H1 (cell line): ENCODE measurements around the gene STAC2. TPM values are rescaled to one million over a fixed set of nuclear protein-coding genes. Genes with fewer than 3 reads are reported as not detected.
A peak's percentile ranks its signal among the peaks of the same experiment; 100 is the strongest.

Source experiments
- BCL11A ChIP-seq, 2 experiments: IDR thresholded peaks; one replicate each; pipeline ENCODE4 v1.6.1; 2011; ENCODE audit warnings: low read depth in 2 of 2, low read length in 2 of 2, mild to moderate bottlenecking in 2 of 2
- CBX8 ChIP-seq: fragments of 300-800, 300-1000 bp; sonication (generic); IDR thresholded peaks from 2 replicates; pipeline ENCODE4 v1.7.1; 2016; ENCODE audit warnings: low read depth, low read length, borderline replicate concordance
- CHD2 ChIP-seq: IDR thresholded peaks from 2 replicates; pipeline ENCODE4 v1.6.1; 2012; ENCODE audit warnings: low read length, improper control_type of control experiment
- CREB1 ChIP-seq: IDR thresholded peaks from 2 replicates; pipeline ENCODE4 v1.6.1; 2012; ENCODE audit warnings: inconsistent platforms
- HDAC2 ChIP-seq, 2 experiments: fragments of 300-600 bp in 1 of 2; sonication (generic) in 1 of 2; IDR thresholded peaks; 2 replicates each; pipeline ENCODE4 v1.6.1; 2011 to 2012; ENCODE audit warnings: low read depth in 2 of 2, low read length in 2 of 2, mild to moderate bottlenecking in 2 of 2, moderate library complexity in 2 of 2, borderline replicate concordance in 1 of 2, inconsistent platforms in 1 of 2
- NRF1 ChIP-seq: IDR thresholded peaks from 2 replicates; pipeline ENCODE4 v1.6.1; 2011; ENCODE audit warnings: mild to moderate bottlenecking, low read depth, low read length, improper control_type of control experiment
- POLR2A ChIP-seq, 2 experiments: IDR thresholded peaks; 1 replicate in 1 of 2; 2 replicates in 1 of 2; pipeline ENCODE4 v1.6.1; 2011; ENCODE audit warnings: low read depth in 2 of 2, low read length in 2 of 2, mild to moderate bottlenecking in 2 of 2; ENCODE audit errors: control extremely low read depth in 1 of 2
- RAD21 ChIP-seq, 2 experiments: IDR thresholded peaks in 1 of 2; conservative IDR thresholded peaks in 1 of 2; 2 replicates each; pipeline ENCODE4 v1.6.1; 2011; ENCODE audit warnings: low read depth in 2 of 2, low read length in 2 of 2, improper control_type of control experiment in 1 of 2, inconsistent platforms in 1 of 2, mild to moderate bottlenecking in 1 of 2, moderate library complexity in 1 of 2
- RXRA ChIP-seq: IDR thresholded peaks from 2 replicates; pipeline ENCODE4 v1.6.1; 2011; ENCODE audit warnings: low read depth, mild to moderate bottlenecking, low read length, moderate library complexity; ENCODE audit not compliant: insufficient read depth
- ZNF274 ChIP-seq: IDR thresholded peaks from 2 replicates; pipeline ENCODE4 v1.7.0; 2012; ENCODE audit warnings: low read length, borderline replicate concordance; ENCODE audit errors: extremely low read depth
- polyA plus RNA-seq, 7 experiments: library from polyadenylated mRNA; depleted of rRNA in 3 of 7; stranded (reverse) in 5 of 7; unstranded in 2 of 7; fragments of >200 nt in 5 of 7; fragments of 200-250 nt in 2 of 7; gene quantifications; 1 replicate in 5 of 7; 2 replicates in 1 of 7; 4 replicates in 1 of 7; pipeline versions ENCODE4 v1.2.1 to v1.2.3, GENCODE V29; 2011 to 2013; ENCODE audit warnings: missing spikeins in 2 of 7, mixed read lengths in 2 of 7
- total RNA-seq: library from RNA; stranded (reverse); fragmentation: NEBNext Ultra II Directional; extraction: Animal tissue kit (Norgen Biotek cat#: 25700); gene quantifications from 2 replicates; pipeline ENCODE4 v1.2.1, GENCODE V29; 2021

Gene STAC2
- total and polyA plus RNA-seq, 2 of the 8 experiments (the other 6 are each of a cell fraction or from before 2014, with no cell fraction given), result 1.5 to 6.0 TPM

- TF ChIP-seq CREB1 (peak; percentile 62; the same call in 1 of the 2 replicates), CBX8 (no peak), BCL11A (IDR thresholded peaks at IDR 0.05; ENCODE audit: low read depth in 2 of 2, low read length in 2 of 2) (no peak), HDAC2 (IDR thresholded peaks at IDR 0.05; ENCODE audit: borderline replicate concordance in 1 of 2, low read depth in 2 of 2, low read length in 2 of 2) (no peak), NRF1 (no peak), CHD2 (no peak), RXRA (no peak), RAD21 (IDR thresholded peaks at IDR 0.05 in 1 of 2, conservative IDR thresholded peaks at IDR 0.05 in 1 of 2; ENCODE audit: low read depth in 2 of 2, low read length in 2 of 2) (peak; percentile 24 to 50), ZNF274 (no peak), POLR2A (IDR thresholded peaks at IDR 0.05; ENCODE audit: control extremely low read depth in 1 of 2, low read depth in 2 of 2, low read length in 2 of 2) (no peak)
Observed at GRCh38 chr17:39261286-39261685, 35.5 kb upstream of the STAC2 start (continued).
